Activated naive CD4-positive, alpha-beta T cell treated with Interleukin-2 at 50 U/mL for 16 hours (primary cell): ENCODE data around the gene PTPRD.
"Not testable (repeated sequence)": the region's sequence is repeated elsewhere in the genome, so short reads cannot be mapped to it uniquely, and the experiment has no call there.

Experiments
- DNase-seq: peaks from one replicate; pipeline ENCODE4 v3.0.0-alpha.2; 2020

The PTPRD gene

GRCh38 chr9:9949978-9950377, 662.8 kb downstream of the PTPRD start:
- DNase-seq: no peak

- no peak for DNase-seq
Measured at GRCh38 chr9:9949368-9949767, 663.4 kb downstream of the PTPRD start.

GRCh38 chr9:9945966-9946365, 666.8 kb downstream of the PTPRD start:
- DNase-seq: no peak

GRCh38 chr9:9942764-9943424, 669.9 kb downstream of the PTPRD start:
- DNase-seq: peak; percentile 40

- DNase-seq: no peak
Measured at GRCh38 chr9:9938432-9938831, 674.4 kb downstream of the PTPRD start.

GRCh38 chr9:9931464-9931863, 681.3 kb downstream of the PTPRD start:
- not testable (repeated sequence) for DNase-seq

- DNase-seq: no peak
Measured at GRCh38 chr9:9924376-9924775, 688.4 kb downstream of the PTPRD start.

- no peak for DNase-seq
Measured at GRCh38 chr9:9921805-9922204, 691.0 kb downstream of the PTPRD start.

- DNase-seq: no peak
Measured at GRCh38 chr9:9920425-9921060, 692.3 kb downstream of the PTPRD start.

- DNase-seq: no peak
Measured at GRCh38 chr9:9919174-9919775, 693.5 kb downstream of the PTPRD start.

GRCh38 chr9:9917400-9917799, 695.4 kb downstream of the PTPRD start:
- DNase-seq: no peak

GRCh38 chr9:9914174-9914573, 698.6 kb downstream of the PTPRD start:
- no peak for DNase-seq

- no peak for DNase-seq
Measured at GRCh38 chr9:9913276-9913832, 699.4 kb downstream of the PTPRD start.

- DNase-seq: no peak
Measured at GRCh38 chr9:9912459-9912858, 700.3 kb downstream of the PTPRD start.

- DNase-seq: no peak
Measured at GRCh38 chr9:9905736-9906135, 707.1 kb downstream of the PTPRD start.

- no peak for DNase-seq
Measured at GRCh38 chr9:9904041-9904440, 708.8 kb downstream of the PTPRD start.

- DNase-seq: no peak
Measured at GRCh38 chr9:9901624-9902023, 711.2 kb downstream of the PTPRD start.

- no peak for DNase-seq
Measured at GRCh38 chr9:9893837-9894236, 719.0 kb downstream of the PTPRD start.

- DNase-seq: no peak
Measured at GRCh38 chr9:9892217-9892616, 720.6 kb downstream of the PTPRD start.

- DNase-seq: no peak
Measured at GRCh38 chr9:9881692-9882091, 731.1 kb downstream of the PTPRD start.

- DNase-seq: no peak
Measured at GRCh38 chr9:9874270-9874669, 738.5 kb downstream of the PTPRD start.

GRCh38 chr9:9862235-9862810, 750.5 kb downstream of the PTPRD start:
- no peak for DNase-seq

GRCh38 chr9:9855177-9856078, 757.4 kb downstream of the PTPRD start:
- DNase-seq: no peak
